H1 (cell line): ENCODE measurements around the gene KRT85.

Experiments
- FOSL1 ChIP-seq: IDR thresholded peaks from 2 replicates; pipeline ENCODE4 v1.6.1; 2011; ENCODE audit warnings: mild to moderate bottlenecking, low read depth, low read length, moderate library complexity; ENCODE audit not compliant: insufficient read depth
- POLR2A ChIP-seq, 2 experiments: IDR thresholded peaks; 1 replicate in 1 of 2; 2 replicates in 1 of 2; pipeline ENCODE4 v1.6.1; 2011; ENCODE audit warnings: low read depth in 2 of 2, low read length in 2 of 2, mild to moderate bottlenecking in 2 of 2; ENCODE audit errors: control extremely low read depth in 1 of 2
- POU5F1 ChIP-seq: IDR thresholded peaks from 2 replicates; pipeline ENCODE4 v1.6.1; 2011; ENCODE audit warnings: low read depth, mild to moderate bottlenecking, low read length, moderate library complexity
- TF ChIP-seq, protein P1 (sequence below), 3 experiments: IDR thresholded peaks; 1 replicate in 2 of 3; 2 replicates in 1 of 3; pipeline versions ENCODE4 v1.5.1 to v1.6.1; 2011; ENCODE audit warnings: low read length in 3 of 3, mild to moderate bottlenecking in 3 of 3, inconsistent platforms in 2 of 3, low read depth in 1 of 3, moderate library complexity in 1 of 3; ENCODE audit not compliant: insufficient read depth in 1 of 3; ENCODE audit errors: control extremely low read depth in 1 of 3

DNA sequence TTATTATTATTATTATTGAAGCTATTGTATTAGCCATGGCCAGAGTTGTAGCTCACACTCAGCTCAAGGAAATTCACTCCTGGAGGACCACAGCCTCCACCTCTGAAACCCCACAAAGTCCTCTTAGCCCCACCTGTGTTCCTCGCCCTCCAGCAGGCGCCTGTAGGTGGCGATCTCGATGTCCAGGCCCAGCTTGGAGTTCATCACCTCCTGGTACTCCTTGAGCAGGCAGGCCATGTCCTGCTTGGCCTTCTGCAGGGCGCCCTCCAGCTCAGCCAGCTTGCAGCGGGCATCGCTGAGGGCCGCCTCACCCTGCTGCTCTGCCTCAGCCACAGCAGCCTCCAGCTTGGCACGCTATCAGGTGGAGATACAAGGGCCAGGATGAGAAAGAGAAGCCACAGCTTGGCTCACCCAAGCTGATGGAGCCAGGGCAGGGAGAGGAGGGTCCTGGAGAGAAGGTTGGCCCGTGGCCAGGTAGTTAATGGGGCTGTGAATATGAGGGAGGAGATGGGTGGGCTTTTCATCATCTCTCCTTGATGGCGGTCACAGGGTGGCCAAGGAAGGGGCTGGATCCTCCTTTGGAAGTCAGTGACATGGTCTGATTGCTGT is 5.1 kb downstream of the KRT85 start:
- TF ChIP-seq POU5F1 (no peak), POLR2A (IDR thresholded peaks at IDR 0.05; ENCODE audit: control extremely low read depth in 1 of 2, low read depth in 2 of 2, low read length in 2 of 2) (no peak), FOSL1 (no peak)
- TF ChIP-seq, protein P1, sequence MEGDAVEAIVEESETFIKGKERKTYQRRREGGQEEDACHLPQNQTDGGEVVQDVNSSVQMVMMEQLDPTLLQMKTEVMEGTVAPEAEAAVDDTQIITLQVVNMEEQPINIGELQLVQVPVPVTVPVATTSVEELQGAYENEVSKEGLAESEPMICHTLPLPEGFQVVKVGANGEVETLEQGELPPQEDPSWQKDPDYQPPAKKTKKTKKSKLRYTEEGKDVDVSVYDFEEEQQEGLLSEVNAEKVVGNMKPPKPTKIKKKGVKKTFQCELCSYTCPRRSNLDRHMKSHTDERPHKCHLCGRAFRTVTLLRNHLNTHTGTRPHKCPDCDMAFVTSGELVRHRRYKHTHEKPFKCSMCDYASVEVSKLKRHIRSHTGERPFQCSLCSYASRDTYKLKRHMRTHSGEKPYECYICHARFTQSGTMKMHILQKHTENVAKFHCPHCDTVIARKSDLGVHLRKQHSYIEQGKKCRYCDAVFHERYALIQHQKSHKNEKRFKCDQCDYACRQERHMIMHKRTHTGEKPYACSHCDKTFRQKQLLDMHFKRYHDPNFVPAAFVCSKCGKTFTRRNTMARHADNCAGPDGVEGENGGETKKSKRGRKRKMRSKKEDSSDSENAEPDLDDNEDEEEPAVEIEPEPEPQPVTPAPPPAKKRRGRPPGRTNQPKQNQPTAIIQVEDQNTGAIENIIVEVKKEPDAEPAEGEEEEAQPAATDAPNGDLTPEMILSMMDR (IDR thresholded peaks at IDR 0.05; ENCODE audit: control extremely low read depth in 1 of 3, insufficient read depth in 1 of 3, low read depth in 1 of 3, low read length in 3 of 3) = peak; percentile 52 to 65 (median 57)
